GM12878 (cell line): ENCODE measurements around the gene NAV2. TPM values are rescaled to one million over a fixed set of nuclear protein-coding genes. Genes with fewer than 3 reads are reported as not detected.

Experiments used
- ATAC-seq: fragments of 200-7000 bp; cut with Tn5 transposase; 3 replicates; pipeline ENCODE4 v1.9.1; 2020; ENCODE audit warnings: mild to moderate bottlenecking, moderate library complexity
- BruUV-seq: library from RNA; stranded (reverse); fragments of 400-500 nt; replicated peaks from 2 replicates; lab custom pipeline; 2021; lab: Mats Ljungman, UMichigan
- CTCF ChIA-PET: fragments of 300-600 bp; sonication (Branson Sonifier 250); formaldehyde crosslinking; extraction: SDS; loops from one replicate; lab custom pipeline; 2021; ENCODE audit warnings: inconsistent platforms; lab: Yijun Ruan, JAX
- POLR2A ChIA-PET: fragments of 350-600 bp; formaldehyde crosslinking; extraction: SDS; loops from one replicate; lab custom pipeline; 2021; ENCODE audit warnings: inconsistent platforms; lab: Charles Lee
- RAD21 ChIA-PET: fragments of 300-600 bp; sonication (Branson Sonifier 250); formaldehyde crosslinking; loops from one replicate; lab custom pipeline; 2023; ENCODE audit warnings: antibody characterized with exemption; ENCODE audit not compliant: unreplicated experiment; lab: Charles Lee
- SMC1A ChIA-PET: fragments of 300-600 bp; sonication (Branson Sonifier 250); formaldehyde crosslinking; loops from one replicate; lab custom pipeline; 2023; ENCODE audit not compliant: unreplicated experiment, uncharacterized antibody; lab: Charles Lee
- DNase-seq: peaks from one replicate; pipeline ENCODE4 v3.0.0-alpha.2; 2011; ENCODE audit warnings: low read depth, low spot score
- FAIRE-seq: peaks from 3 replicates; lab custom pipeline; 2011; peaks lifted over from hg19 to GRCh38; lab: Jason Lieb, UNC
- H2AFZ ChIP-seq: 2 replicates; pipeline ENCODE4 v1.6.0; 2011; ENCODE audit warnings: low read depth, low read length, control low read depth; ENCODE audit not compliant: control insufficient read depth
- H3K27ac ChIP-seq: 2 replicates; pipeline ENCODE4 v1.5.1; 2011; ENCODE audit warnings: control low read depth; ENCODE audit not compliant: control insufficient read depth, insufficient read depth
- H3K27me3 ChIP-seq, 2 experiments: replicated peaks in 1 of 2; 2 replicates each; pipeline versions ENCODE4 v1.6.0 to v1.6.1; 2011; ENCODE audit warnings: low read length in 1 of 2; ENCODE audit not compliant: control insufficient read depth in 2 of 2, insufficient read depth in 2 of 2
- H3K36me3 ChIP-seq, 2 experiments: 2 replicates each; pipeline ENCODE4 v1.5.1; 2011; ENCODE audit warnings: low read length in 1 of 2; ENCODE audit not compliant: control insufficient read depth in 2 of 2, insufficient read depth in 2 of 2
- H3K4me1 ChIP-seq: 2 replicates; pipeline ENCODE4 v1.6.1; 2011; ENCODE audit warnings: mild to moderate bottlenecking, low read length, moderate library complexity, mixed read lengths; ENCODE audit not compliant: control insufficient read depth, insufficient read depth
- H3K4me2 ChIP-seq: 2 replicates; pipeline ENCODE4 v1.6.0; 2011; ENCODE audit warnings: control low read depth; ENCODE audit not compliant: control insufficient read depth, insufficient read depth
- H3K4me3 ChIP-seq: fragments of 200-600 bp; sonication (generic); 2 replicates; pipeline ENCODE4 v1.5.1; 2016
- H3K79me2 ChIP-seq: 2 replicates; pipeline ENCODE4 v1.6.0; 2011; ENCODE audit warnings: low read length; ENCODE audit not compliant: control insufficient read depth, insufficient read depth
- H3K9ac ChIP-seq: 2 replicates; pipeline ENCODE4 v1.8.0; 2011; ENCODE audit warnings: low read length, control low read depth, mixed read lengths; ENCODE audit not compliant: control insufficient read depth, insufficient read depth
- H3K9me3 ChIP-seq: replicated peaks from 3 replicates; pipeline ENCODE4 v1.5.1; 2011; ENCODE audit warnings: mild to moderate bottlenecking, low read length; ENCODE audit not compliant: control insufficient read depth, insufficient read depth
- H4K20me1 ChIP-seq: 2 replicates; pipeline ENCODE4 v1.6.0; 2011; ENCODE audit not compliant: control insufficient read depth, insufficient read depth
- ATF2 ChIP-seq: IDR thresholded peaks from 2 replicates; pipeline ENCODE4 v1.6.1; 2012; ENCODE audit warnings: low read length, inconsistent platforms
- ATF3 ChIP-seq: IDR thresholded peaks from 2 replicates; pipeline ENCODE4 v1.6.1; 2011; ENCODE audit warnings: low read depth, mild to moderate bottlenecking, low read length, moderate library complexity, borderline replicate concordance; ENCODE audit errors: extremely low read depth
- CHD4 ChIP-seq: fragments of 200-600 bp; sonication (generic); IDR thresholded peaks from 2 replicates; pipeline ENCODE4 v1.6.1; 2016; ENCODE audit warnings: mild to moderate bottlenecking
- CREB1 ChIP-seq: IDR thresholded peaks from 2 replicates; pipeline ENCODE4 v1.6.1; 2012; ENCODE audit warnings: low read depth, mild to moderate bottlenecking, inconsistent platforms
- FOXM1 ChIP-seq: IDR thresholded peaks from 2 replicates; pipeline ENCODE4 v1.6.1; 2012; ENCODE audit warnings: low read depth, mild to moderate bottlenecking, inconsistent platforms, low read length, moderate library complexity
- LARP7 ChIP-seq: fragments of 450-650 bp; IDR thresholded peaks from 2 replicates; pipeline ENCODE4 v1.6.1; 2017; ENCODE audit warnings: mild to moderate bottlenecking
- NBN ChIP-seq: fragments of 450-650 bp; IDR thresholded peaks from 2 replicates; pipeline ENCODE4 v1.6.1; 2016
- RAD21 ChIP-seq: IDR thresholded peaks from 2 replicates; pipeline ENCODE4 v1.6.1; 2011; ENCODE audit warnings: mild to moderate bottlenecking, low read depth, low read length, moderate library complexity; ENCODE audit not compliant: insufficient read depth
- SIX5 ChIP-seq: IDR thresholded peaks from 2 replicates; pipeline ENCODE4 v1.6.1; 2011; ENCODE audit warnings: mild to moderate bottlenecking, low read depth, low read length, moderate library complexity; ENCODE audit not compliant: severe bottlenecking
- SMAD5 ChIP-seq: IDR thresholded peaks from 2 replicates; pipeline ENCODE4 v1.6.1; 2016; ENCODE audit warnings: antibody characterized with exemption, low read depth
- SUPT20H ChIP-seq: IDR thresholded peaks from 2 replicates; pipeline ENCODE4 v1.6.1; 2011; ENCODE audit warnings: low read depth, mild to moderate bottlenecking, low read length, moderate library complexity, borderline replicate concordance; ENCODE audit not compliant: control insufficient read depth
- TCF3 ChIP-seq: IDR thresholded peaks from 2 replicates; pipeline ENCODE4 v1.6.1; 2012; ENCODE audit warnings: low read depth, mild to moderate bottlenecking, low read length, borderline replicate concordance; ENCODE audit not compliant: insufficient read depth
- YBX1 ChIP-seq: fragments of 450-650 bp; IDR thresholded peaks from 2 replicates; pipeline ENCODE4 v1.6.1; 2016; ENCODE audit warnings: antibody characterized with exemption
- ZNF592 ChIP-seq: fragments of 450-650 bp; IDR thresholded peaks from 2 replicates; pipeline ENCODE4 v1.6.1; 2017; ENCODE audit warnings: mild to moderate bottlenecking, moderate library complexity
- WGBS: methylation state at CpG from one replicate; pipeline ENCODE4 v1.1.6; 2016; ENCODE audit warnings: low lambda C conversion rate; ENCODE audit not compliant: insufficient replicate concordance, insufficient coverage; ENCODE audit errors: missing lambda C conversion rate; 5-methylcytosine and 5-hydroxymethylcytosine counted together
- in situ Hi-C: fragments of 300-500 bp; cut with MboI; formaldehyde crosslinking; loops from 9 replicates; pipeline ENCODE4 v1.14.3; 2018; ENCODE audit warnings: mixed read lengths
- intact Hi-C: fragments of 100-400 bp; cut with micrococcal nuclease; formaldehyde crosslinking; loops from one replicate; pipeline ENCODE4 v1.14.2; 2022; ENCODE audit not compliant: unreplicated experiment
- polyA plus RNA-seq, 11 experiments: library from polyadenylated mRNA; depleted of rRNA in 4 of 11; unstranded in 6 of 11; stranded (reverse) in 5 of 11; fragments of >200 nt; fragmentation: Nextera tagmentation in 4 of 11; fragmentation: Illumina TruSeq in 1 of 11; extraction: Ambion mirVana in 4 of 11; extraction: Trizol in 1 of 11; gene quantifications; 1 replicate in 1 of 11; 2 replicates in 10 of 11; pipeline versions ENCODE4 v1.2.1 to v1.2.3, GENCODE V29; 2011 to 2016; ENCODE audit warnings: inconsistent platforms in 2 of 11, missing spikeins in 2 of 11, low read depth in 1 of 11
- total RNA-seq, 4 experiments: library from RNA; depleted of rRNA in 3 of 4; stranded (reverse); fragments of >200 nt in 3 of 4; fragmentation: Illumina TruSeq in 1 of 4; extraction: Trizol in 1 of 4; gene quantifications; 2 replicates each; pipeline versions ENCODE4 v1.2.1 to v1.2.3, GENCODE V29; 2013 to 2021
- TF ChIP-seq, protein P1 (sequence below): fragments of 450-650 bp; IDR thresholded peaks from 2 replicates; pipeline ENCODE4 v1.6.1; 2016; ENCODE audit warnings: mild to moderate bottlenecking

The NAV2 gene
- total and polyA plus RNA-seq, 10 of the 15 experiments (the other 5 are each of a cell fraction or from before 2014, with no cell fraction given): 0.35 to 6.1 (median 1.1) TPM

- no peak for DNase-seq
- Histone ChIP-seq H3K79me2 (no peaks in the 10 kb centered on the region), H3K36me3 (no peaks in the 10 kb centered on the region), H3K4me3 (no peak overlapping the region), H3K27ac (no peak overlapping the region), H2AFZ (no peak overlapping the region), H4K20me1 (no peaks in the 10 kb centered on the region), H3K4me1 (peaks cover 9% of the 10 kb centered on the region), H3K9me3 (no peaks in the 10 kb centered on the region; the same call in 2 of the 3 replicates), H3K9ac (no peak overlapping the region), H3K4me2 (no peak overlapping the region), H3K27me3 (peaks cover 0 to under 1% of the 10 kb centered on the region in 2 experiments; a peak in 2 of 4 replicates)
- no peak for ATAC-seq
- CTCF ChIA-PET: no interaction called here
- no TSS peak for BruUV-seq
- FAIRE-seq: no peak
- TF ChIP-seq, protein P1, sequence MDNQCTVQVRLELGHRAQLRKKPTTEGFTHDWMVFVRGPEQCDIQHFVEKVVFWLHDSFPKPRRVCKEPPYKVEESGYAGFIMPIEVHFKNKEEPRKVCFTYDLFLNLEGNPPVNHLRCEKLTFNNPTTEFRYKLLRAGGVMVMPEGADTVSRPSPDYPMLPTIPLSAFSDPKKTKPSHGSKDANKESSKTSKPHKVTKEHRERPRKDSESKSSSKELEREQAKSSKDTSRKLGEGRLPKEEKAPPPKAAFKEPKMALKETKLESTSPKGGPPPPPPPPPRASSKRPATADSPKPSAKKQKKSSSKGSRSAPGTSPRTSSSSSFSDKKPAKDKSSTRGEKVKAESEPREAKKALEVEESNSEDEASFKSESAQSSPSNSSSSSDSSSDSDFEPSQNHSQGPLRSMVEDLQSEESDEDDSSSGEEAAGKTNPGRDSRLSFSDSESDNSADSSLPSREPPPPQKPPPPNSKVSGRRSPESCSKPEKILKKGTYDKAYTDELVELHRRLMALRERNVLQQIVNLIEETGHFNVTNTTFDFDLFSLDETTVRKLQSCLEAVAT: no peak
- TF ChIP-seq ATF3: no peak
- TF ChIP-seq ATF2: no peak
- TF ChIP-seq SIX5: no peak
- TF ChIP-seq CREB1: no peak
- no peak for TF ChIP-seq TCF3
- no peak for TF ChIP-seq NBN
- no peak for TF ChIP-seq FOXM1
- TF ChIP-seq CHD4: no peak
- no peak for TF ChIP-seq SUPT20H
- no peak for TF ChIP-seq LARP7
- no peak for TF ChIP-seq YBX1
- no peak for TF ChIP-seq SMAD5
- TF ChIP-seq RAD21: no peak
- no peak for TF ChIP-seq ZNF592
- RAD21 ChIA-PET: interaction anchor here (1.1 kb wide), 1 partner anchor 14 kb away, joined by 5 read pairs; no protein-coding TSS in a partner anchor
- SMC1A ChIA-PET: interaction anchor here (1.4 kb wide), 1 partner anchor 20 kb away, joined by 4 read pairs; no protein-coding TSS in a partner anchor
- POLR2A ChIA-PET: no interaction called here
- in situ Hi-C loops: no loop called here
- 46% methylated on average over 4 of the region's 4 CpGs for WGBS
- intact Hi-C loops: no loop called here
These were observed 58.8 kb downstream of the NAV2 start for GRCh38 chr11:19771463-19771862.
